GM19467 (cell line): ENCODE measurements around the gene IFT43.

Source experiments
- ATAC-seq: cut with Tn5 transposase; IDR thresholded peaks from one replicate; pipeline ENCODE4 v1.9.1; 2021; ENCODE audit warnings: mild to moderate bottlenecking, moderate library complexity; ENCODE audit not compliant: unreplicated experiment

The IFT43 gene

DNA sequence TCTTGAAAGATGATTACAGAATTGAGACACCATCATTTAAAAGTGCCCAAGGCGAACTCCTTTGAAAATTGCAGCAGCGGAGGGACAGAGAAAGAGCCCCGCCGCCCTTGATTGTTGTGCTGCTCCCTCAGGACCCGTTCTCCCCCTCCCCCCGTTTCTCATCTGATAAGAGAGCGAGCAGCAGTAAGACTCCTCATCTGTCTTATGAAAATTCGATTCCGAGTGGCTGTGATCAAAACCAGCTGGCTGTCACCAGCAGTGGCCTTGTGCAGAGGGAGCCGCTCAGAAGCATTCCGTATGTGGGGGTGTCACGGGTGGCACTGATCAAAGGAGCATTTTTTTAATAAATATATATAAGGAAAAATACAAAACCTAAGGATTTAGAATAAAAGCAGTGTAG lies 88.2 kb downstream of the IFT43 start:
- ATAC-seq, result no peak

DNA sequence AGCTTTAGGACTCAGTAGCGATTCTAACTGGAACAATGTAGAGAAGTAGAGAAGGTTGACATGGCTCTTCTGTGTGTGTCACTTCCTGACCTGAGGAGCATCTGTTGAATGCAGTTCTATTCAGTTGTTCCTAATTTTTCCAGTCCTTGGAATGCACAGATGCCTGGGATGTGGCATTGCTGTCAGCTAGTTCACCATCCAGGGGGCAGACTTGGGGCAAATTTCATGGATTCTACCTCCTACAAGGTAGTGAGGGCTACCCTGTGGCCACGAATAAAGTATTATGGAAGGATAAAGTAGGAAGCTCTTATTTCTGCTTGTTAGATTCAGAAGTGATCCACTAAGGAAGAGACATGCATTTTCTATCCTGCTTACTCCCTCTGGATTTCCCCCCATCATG lies 91.8 kb downstream of the IFT43 start:
- no peak for ATAC-seq

DNA sequence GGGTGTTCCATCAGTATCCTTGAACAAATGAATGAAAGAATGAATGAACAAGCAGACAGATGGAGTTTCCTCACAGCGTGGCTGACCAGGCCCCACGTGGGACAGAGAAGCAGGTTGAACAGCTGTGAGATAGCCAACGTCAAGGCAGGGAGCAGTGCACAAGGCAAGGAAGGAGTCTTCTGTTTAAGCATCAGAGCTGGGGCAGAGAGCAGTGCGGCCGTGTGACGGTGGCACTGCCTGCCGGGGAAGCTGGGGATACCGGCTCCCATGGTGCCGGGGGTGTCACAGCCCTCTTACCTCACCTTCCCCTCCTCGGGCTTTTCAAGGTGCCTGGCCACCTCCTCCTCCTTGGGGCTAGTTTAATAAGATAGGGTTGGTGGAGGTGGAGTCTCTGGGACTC lies 92.9 kb downstream of the IFT43 start:
- no peak for ATAC-seq

DNA sequence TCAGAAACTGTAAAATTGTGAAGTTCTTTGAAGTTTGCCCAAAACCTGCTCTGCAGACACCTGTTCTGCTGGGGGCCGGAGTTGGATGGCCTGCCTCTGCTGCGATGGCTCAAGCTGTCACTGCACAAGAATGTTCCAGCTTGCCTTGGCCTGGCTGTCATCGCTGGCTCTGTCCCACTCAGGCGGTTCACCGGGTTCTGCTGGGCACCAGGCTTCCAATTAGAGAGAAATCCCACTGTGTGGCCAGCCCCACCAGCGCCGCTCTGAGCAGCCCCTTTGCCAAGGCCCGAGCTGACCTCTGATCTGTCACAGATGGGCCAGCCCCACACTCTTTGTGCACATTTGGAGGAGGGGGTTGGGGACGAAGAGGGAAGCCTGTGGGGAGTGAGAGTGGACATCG lies 94.5 kb downstream of the IFT43 start:
- no peak for ATAC-seq

DNA sequence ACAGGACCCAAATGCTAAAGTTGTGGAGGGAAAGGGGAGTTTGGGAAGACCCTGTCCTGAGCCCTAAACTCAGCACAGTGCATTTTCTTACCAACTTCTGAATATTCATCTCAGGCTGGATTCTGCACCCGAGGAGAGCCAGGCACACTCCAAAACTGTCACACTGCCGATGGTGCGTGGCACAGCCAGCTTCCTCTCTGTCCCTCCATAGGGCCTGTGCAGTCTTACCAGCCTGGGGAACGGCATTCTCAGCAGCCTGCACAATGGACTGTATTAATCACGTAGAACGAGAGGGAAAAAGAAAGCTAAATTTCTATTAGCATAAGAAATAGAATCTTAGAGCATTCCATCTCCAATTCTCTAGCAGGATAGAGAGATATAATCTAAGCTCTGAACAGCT lies 94.9 kb downstream of the IFT43 start:
- ATAC-seq, result no peak

DNA sequence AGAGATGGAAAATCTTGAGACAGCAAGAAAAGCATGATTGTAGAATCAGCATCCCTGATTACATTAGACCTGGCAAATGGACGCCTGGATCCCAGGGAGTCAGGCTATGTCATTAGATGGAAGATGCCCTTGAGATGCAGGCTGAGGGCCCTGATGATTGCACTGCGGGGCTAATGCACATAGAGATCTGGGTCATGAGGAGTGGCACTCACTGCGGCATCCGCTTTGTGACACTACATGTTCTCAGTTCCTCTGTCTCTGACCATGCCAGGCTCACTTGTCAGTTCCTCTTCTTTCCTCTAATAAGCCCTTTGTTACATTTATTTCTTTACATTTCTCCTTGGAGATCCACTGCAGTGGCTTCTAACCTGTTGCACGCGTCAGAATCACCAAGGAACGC lies 96.1 kb downstream of the IFT43 start:
- no peak for ATAC-seq

DNA sequence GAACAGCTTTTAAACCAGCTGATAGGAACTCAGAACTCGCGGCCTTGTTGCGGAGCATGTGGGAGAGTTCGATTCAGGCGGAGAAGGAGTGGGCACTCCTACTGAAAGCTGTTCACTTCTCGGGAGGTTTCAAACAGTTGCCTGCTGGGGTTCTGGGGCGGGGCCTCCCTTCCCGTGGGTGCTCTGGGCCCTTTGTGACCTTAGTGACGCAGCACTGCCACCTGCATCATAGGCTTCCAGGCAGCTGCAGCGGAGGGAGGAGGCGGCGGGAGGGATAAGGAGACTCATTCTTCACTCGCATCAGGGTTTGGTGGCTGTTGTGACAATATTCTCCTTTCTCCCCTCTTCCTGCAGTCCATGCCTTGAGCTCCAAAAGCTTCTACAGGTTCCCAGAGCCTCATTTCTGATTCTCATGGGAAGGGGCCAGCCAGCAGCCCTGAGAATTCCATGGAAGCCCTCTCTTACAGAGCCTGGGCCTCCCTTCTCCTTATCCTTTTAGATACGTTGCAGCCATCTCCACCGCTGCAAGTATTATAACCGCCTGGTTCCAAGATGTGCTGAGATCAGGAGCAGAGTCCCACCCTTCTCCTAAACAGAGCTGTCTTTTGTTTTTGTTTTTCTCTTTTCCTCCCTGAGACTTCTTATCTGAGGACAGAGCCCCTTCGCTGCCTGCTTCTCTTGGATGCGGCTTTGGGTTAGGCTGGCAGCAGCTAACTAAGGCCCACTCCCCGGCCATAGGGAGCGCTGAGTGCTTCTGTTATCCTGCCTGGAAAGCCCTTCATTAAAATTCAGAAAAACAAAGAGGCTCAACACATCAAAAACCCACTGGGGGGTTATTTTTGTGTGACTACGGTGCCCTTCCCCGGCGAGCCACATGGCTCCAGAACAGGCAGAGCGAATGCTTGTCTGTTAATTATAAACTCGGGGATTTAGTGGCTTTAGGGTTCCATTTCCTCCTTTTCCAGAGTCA lies 98.5 kb downstream of the IFT43 start:
- no peak for ATAC-seq

DNA sequence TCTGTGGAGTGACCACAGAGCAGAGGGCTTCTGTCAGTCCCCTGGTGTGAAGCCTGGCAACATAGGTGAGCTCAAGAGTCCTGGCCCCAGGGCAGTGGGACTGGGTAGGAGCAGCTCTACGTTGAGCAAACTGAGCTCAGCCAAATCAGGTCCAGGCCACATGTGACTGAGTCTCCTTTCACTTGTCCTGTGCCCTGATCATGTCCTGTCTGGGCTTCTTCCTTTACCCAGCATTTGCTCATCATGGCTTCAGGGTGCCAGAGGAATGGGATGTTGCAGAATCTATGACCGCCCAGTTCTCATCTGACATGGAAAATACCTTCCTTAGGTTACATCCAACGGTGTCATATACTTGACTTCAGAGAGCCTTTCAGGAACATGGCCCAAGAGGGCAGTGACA lies 99.8 kb downstream of the IFT43 start:
- no peak for ATAC-seq

DNA sequence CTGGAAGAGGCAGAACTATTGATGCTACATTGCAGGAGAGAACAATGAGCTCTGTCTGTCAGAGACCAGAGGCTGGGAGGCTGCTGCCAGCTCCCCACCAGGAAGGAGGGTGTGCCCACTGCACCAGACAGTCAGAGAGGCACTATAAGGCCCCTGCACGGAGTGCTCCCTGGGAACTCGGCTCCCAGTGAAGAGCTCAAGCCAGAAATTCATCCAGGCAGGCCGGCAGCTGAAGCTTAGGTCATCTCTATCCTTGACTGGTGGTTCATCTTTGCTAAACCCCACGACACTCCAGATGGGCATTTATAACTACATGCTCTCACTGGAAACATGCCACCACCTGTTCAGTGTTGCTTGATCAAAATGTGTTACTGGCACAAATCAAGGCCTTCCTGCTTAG lies 101.1 kb downstream of the IFT43 start:
- ATAC-seq, result no peak

DNA sequence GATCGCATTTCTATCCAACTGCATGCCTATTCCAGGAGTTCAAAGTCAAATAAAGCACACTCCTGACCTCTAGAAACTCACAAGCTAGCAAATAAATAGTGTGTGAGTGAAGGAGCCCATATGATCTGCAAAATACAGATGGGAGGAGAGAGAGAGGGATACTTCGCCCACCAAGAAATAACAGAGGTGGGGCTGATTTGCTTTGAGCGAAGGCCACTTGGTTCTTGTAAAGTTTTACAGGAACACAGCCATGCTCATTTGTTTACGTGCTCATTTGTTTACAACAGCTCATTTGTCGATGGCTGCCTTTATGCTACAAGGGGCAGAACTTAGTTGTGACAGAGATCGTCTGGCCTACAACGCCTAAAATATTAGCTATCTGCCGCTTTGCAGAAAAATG lies 102.8 kb downstream of the IFT43 start:
- ATAC-seq, result no peak

DNA sequence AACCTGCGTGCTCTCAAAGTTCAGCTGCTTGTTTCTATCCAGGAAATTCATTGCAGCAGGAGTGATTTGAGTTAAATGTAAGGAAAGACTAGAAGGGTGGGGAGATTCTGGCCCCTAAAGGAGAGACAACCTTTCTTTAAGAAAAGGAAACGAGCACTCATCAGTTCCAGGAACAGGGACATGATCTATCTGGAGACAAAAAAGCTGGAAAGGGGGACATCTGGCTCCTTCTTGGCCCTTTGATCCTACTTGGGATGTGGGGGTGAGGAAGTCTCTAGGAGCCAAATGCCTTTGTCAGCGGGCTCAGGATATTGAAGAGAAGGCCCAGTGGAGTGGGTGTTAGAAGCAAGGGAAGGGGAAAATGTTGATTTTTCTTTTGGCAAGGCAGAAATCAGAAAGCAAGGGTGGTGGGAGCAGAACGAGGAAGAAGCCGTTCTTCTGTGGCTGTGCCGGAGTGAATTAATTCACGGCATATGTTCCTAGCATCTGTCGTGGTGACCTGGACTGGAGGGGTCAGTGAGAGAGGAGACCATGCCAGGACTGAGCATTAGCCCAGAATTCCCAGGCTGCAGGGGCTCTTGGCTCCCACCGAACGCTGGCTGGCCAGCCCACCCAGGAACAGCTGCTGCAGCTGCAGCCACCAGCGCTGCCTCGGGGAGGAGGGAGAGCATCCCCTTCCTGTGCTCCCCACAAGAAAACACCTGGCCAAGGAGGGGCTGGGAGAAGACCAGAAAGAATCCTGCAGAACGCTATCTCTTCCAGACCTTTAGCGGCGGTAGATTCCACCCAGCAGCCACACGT lies 103.4 kb downstream of the IFT43 start:
- ATAC-seq, result no peak

DNA sequence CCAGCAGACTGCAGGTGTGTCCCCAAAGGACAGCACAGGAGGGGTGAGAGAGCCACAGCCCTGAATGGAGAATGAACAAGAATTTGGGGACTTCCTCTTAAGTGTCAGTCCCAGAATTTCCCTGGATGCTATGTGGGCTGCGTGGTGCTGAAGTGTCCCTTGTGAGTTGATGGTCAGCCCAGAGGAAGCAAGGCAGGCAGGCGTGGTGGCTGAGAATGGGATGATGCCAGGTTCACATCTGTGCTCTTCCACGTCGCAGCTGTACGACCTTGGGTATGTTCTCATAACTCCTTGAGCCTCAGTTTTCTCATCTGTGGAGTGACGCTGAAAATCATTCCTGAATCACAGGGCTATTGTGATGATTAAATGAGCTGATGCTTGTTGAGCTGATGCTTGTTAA lies 104.0 kb downstream of the IFT43 start:
- ATAC-seq, result no peak

DNA sequence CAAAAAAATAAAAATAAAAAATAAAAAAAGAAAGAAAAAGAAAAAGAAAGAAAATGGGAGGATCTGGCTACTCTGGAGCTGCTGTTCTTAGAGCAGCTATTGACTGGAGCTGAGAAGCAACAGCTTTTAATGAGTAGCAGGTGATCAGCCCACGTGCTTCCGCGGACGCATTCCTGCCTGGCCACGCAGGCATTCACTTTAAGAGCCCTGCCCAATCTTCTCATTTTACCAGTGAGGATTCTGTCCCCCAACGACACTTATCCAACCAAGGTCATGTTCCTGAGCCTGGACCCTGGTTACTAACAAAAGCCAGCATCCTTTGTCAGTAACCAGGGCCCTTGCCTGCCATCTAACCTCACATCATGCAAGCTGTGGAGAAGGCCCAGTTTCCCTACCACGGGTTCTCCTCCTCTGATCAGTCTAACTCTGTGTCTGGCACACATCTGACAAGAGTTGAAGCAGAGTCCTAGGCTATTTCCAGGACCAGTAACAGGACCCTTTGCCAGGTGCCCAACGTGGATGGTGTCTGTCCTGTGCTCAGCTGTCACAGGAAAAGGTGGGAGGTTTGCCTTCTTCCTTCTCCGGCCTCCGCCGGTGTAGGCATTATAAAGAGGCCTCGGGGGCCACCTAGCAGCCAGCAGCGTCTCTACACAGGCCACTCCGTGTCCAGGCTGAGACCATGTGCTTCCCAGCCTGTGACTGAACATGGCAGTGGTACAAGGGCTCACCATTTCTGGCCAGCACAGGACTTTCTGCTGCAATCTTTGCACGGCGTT lies 105.2 kb downstream of the IFT43 start:
- no peak for ATAC-seq

DNA sequence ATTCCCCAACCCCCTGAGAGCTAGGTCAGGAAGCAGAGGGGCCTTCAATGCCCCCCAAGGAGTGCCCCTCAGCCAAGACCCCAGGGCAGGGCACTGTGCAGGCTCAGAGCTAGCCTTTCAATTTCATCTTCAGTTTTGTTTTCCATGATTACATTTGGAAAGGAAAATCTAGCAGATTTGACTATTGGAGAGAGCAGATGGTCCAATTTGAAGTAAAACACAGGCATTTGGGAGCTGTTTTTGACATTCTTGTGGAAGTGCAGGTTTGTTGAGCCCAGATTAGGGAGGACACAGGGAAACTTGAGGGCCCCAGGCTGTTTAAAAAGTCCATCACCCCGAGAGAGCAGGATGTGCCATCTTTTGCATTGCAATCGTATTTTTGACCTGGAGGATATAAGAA lies 107.5 kb downstream of the IFT43 start:
- ATAC-seq, result no peak

DNA sequence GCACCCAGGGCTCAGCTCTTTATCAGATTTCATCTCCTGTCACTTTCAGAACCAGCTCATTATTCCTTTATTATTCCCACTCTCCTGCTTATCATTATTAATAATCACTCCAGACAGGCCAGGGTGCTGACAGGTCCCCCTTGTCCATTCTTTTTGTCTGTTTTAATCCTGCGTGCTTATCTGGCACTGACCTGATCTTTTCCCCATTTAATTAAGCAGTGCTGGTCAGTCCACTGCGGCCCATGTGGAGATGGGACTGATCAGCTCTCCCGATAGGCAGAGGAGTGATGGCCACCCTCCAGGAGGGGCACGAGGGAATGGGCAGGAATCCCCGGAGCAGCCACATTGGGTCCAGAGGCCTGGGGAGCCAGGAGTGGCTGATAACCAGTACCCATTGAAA lies 110.7 kb downstream of the IFT43 start:
- no peak for ATAC-seq

DNA sequence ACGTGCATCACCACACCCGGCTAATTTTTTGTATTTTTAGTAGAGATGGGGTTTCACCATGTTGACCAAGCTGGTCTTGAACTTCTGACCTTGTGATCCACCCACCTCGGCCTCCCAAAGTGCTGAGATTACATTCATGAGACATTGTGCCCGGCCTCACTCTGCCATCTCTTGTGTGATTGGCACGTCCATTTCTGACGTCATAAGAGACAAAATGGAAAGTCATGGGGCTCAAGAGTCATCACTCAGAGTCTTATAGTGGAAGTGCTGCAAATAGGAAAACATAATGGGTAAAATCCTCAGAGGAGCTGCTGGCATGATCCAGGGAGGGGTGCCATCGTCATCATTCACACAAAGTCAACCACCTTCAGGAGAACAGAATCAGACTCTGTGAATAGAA lies 112.0 kb downstream of the IFT43 start:
- no peak for ATAC-seq

DNA sequence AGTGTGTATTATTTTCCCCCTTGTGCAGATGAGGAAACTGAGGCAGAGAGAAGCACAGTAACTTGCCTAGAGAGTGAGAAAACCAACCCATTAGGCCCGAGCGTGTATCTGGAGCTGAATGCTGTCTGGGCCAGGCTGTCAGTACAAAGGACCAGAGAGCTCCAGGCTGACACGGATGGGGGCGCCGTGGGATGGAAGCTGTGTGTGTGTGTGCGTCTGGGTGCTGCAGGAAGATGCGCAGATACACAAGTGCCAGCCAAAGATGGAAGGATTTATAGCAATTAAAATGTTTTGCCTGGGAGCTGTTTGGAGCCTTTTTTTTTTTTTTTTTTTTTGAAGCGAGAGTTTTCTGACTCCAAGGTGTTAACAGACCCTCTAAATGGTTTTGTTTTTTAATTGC lies 112.5 kb downstream of the IFT43 start:
- no peak for ATAC-seq

DNA sequence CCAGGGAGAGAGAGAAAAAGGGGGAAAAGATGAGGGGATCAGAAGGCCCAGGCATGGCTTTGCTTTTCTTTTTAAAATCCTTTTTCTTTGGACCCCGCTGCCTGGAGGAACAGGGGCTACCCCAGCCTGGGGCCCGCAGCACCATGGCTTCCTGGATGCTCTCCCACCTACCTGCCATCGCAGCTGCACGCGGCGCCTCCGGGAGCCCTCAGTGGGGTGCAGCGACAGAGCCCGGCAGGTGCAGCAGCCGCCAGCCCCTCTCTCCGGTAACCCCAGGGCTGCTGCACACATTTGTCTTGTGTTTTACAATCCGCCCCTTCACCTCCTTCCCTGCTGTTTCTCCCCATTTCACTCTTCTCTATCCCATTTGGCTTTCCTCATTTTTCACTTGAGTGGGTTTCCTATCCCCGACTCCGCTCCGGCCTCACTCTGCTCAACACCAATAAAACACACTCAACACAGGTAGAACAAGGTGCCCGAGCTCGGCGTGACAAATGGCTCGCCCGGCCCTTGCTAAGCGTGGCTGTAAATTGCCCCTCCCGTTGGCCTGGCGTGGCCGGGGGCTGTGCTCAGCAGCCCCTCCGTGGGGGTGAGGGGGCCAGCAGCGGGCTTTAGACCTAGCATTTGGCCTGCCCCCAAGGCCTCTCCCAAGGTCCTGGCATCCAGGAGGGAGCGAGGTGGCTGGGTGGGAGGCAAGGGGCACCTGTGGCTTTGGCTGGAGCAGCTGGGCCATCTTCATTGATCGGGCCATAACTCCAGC lies 113.5 kb downstream of the IFT43 start:
- no peak for ATAC-seq

DNA sequence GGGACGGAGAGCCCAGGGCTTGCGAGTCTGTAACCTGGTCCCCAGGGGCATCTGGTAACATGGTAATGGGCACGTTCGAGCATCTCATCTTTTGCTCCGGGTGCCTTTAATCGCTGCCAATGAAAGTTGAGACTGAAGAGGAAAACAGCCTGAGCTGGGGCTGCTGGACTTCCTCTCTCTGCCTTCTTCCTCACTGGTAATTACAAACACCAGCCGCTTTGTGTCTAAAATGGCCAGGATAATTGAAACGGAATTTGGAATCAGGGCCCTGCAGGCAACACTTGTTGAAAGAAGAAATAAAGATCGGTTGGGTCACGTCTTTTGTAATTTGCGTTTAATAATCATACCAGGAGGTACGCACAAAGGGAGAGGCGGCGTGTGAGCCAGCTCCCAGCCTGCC lies 114.7 kb downstream of the IFT43 start:
- ATAC-seq, result no peak
